GM23248 (cell line): Measurements from ENCODE around the gene SPCS1. TPM values are rescaled to one million over a fixed set of nuclear protein-coding genes. Genes with fewer than 3 reads are reported as not detected.

ENCODE experiments used
- DNase-seq: peaks from one replicate; pipeline ENCODE4 v3.0.0-alpha.2; 2015
- H2AFZ ChIP-seq: fragments of 200-600 bp; sonication (generic); 2 replicates; pipeline ENCODE4 v1.6.1; 2016; ENCODE audit warnings: antibody characterized with exemption
- H3F3A ChIP-seq: fragments of 200-600 bp; sonication (generic); 2 replicates; pipeline ENCODE4 v1.6.1; 2016; ENCODE audit warnings: mild to moderate bottlenecking, antibody characterized with exemption, mixed run types; ENCODE audit not compliant: insufficient read depth
- H3K27ac ChIP-seq: fragments of 200-600 bp; sonication (generic); 2 replicates; pipeline ENCODE4 v1.5.1; 2016; ENCODE audit warnings: mild to moderate bottlenecking
- H3K27me3 ChIP-seq: fragments of 200-600 bp; sonication (generic); replicated peaks from 2 replicates; pipeline ENCODE4 v1.6.1; 2016; ENCODE audit warnings: mild to moderate bottlenecking; ENCODE audit not compliant: insufficient read depth
- H3K36me3 ChIP-seq: fragments of 200-600 bp; sonication (generic); 2 replicates; pipeline ENCODE4 v1.6.1; 2016; ENCODE audit warnings: low read depth, mild to moderate bottlenecking
- H3K4me1 ChIP-seq: fragments of 200-600 bp; sonication (generic); 2 replicates; pipeline ENCODE4 v1.6.1; 2016; ENCODE audit warnings: mild to moderate bottlenecking; ENCODE audit not compliant: insufficient read depth
- H3K4me2 ChIP-seq: fragments of 200-600 bp; sonication (generic); one replicate; pipeline ENCODE4 v1.6.1; 2016; ENCODE audit warnings: mild to moderate bottlenecking; ENCODE audit not compliant: unreplicated experiment
- H3K4me3 ChIP-seq: fragments of 200-600 bp; sonication (generic); 2 replicates; pipeline ENCODE4 v1.5.1; 2016; ENCODE audit warnings: mild to moderate bottlenecking
- H3K79me2 ChIP-seq: fragments of 200-600 bp; sonication (generic); 2 replicates; pipeline ENCODE4 v1.6.1; 2016; ENCODE audit warnings: mild to moderate bottlenecking; ENCODE audit not compliant: insufficient read depth
- H3K9ac ChIP-seq: fragments of 200-600 bp; sonication (generic); 2 replicates; pipeline ENCODE4 v1.6.1; 2016; ENCODE audit warnings: mild to moderate bottlenecking
- H3K9me2 ChIP-seq: fragments of 200-600 bp; sonication (generic); 2 replicates; pipeline ENCODE4 v1.6.1; 2016; ENCODE audit warnings: mixed run types, mild to moderate bottlenecking, moderate library complexity; ENCODE audit not compliant: insufficient read depth
- H3K9me3 ChIP-seq: fragments of 200-600 bp; sonication (generic); one replicate; pipeline ENCODE4 v1.6.1; 2017; ENCODE audit warnings: low read depth
- H4K20me1 ChIP-seq: fragments of 200-600 bp; sonication (generic); 2 replicates; pipeline ENCODE4 v1.6.0; 2016; ENCODE audit not compliant: insufficient read depth
- EZH2 ChIP-seq: fragments of 200-600 bp; sonication (generic); IDR thresholded peaks from 2 replicates; pipeline ENCODE4 v1.6.1; 2018; ENCODE audit warnings: antibody characterized with exemption, mild to moderate bottlenecking; ENCODE audit not compliant: insufficient read depth, poor library complexity, severe bottlenecking
- EZH2phosphoT487 ChIP-seq: fragments of 200-600 bp; sonication (generic); IDR thresholded peaks from 2 replicates; pipeline ENCODE4 v1.6.1; 2018; ENCODE audit warnings: antibody characterized with exemption, moderate library complexity, mild to moderate bottlenecking, low read depth; ENCODE audit not compliant: insufficient read depth
- WGBS, 2 experiments: methylation state at CpG; one replicate each; pipeline ENCODE4 v1.1.6; 2015 to 2017; ENCODE audit warnings: low lambda C conversion rate in 2 of 2, low coverage in 1 of 2; ENCODE audit errors: missing lambda C conversion rate in 2 of 2; 5-methylcytosine and 5-hydroxymethylcytosine counted together
- in situ Hi-C: fragments of 300-500 bp; cut with MboI; formaldehyde crosslinking; loops from 2 replicates; pipeline ENCODE4 v1.15.0; 2020
- polyA plus RNA-seq: library from polyadenylated mRNA; unstranded; fragments of >200 nt; fragmentation: Nextera tagmentation; extraction: Ambion mirVana; gene quantifications from 2 replicates; pipeline ENCODE4 v1.2.1, GENCODE V29; 2016
- total RNA-seq: library from RNA; depleted of rRNA; stranded (reverse); fragments of >200 nt; shearing (Covaris generic); gene quantifications from 2 replicates; pipeline ENCODE4 v1.2.3, GENCODE V29; 2014

SPCS1 gene
- total and polyA plus RNA-seq, 2 experiments from 2014 or later, result 184 to 366 TPM

DNA sequence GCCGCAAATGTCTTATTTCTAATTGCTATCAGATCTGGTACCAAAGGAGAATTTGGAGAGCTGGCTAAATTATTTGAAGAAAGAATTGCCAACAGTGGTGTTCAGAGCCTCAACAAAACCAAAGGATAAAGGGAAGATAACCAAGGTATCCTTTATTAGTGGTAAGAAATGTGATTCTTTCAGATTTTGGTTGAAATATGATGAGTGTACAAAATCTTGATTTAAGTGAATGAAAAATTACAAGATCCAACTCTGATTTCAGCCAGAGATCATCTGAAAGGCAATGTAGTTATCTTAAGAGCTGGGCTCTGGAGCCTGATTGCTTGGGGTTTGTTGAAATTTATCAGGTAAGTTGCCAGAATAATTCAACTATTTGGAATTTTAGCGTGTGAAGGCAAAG is 15.3 kb upstream of the SPCS1 start:
- H3K36me3 ChIP-seq, result peaks cover 85% of the 10 kb centered on the region
- TF ChIP-seq EZH2phosphoT487 (no peak), EZH2 (no peak)
- in situ Hi-C loops, result no loop called here
- peaks cover 77% of the 10 kb centered on the region for H3F3A ChIP-seq
- no peaks in the 10 kb centered on the region for H3K27me3 ChIP-seq
- H4K20me1 ChIP-seq, result no peaks in the 10 kb centered on the region
- no peak overlapping the region for H3K4me2 ChIP-seq
- peak overlapping the region; percentile 17; the same call in 1 of the 2 replicates for H3K9ac ChIP-seq
- H2AFZ ChIP-seq, result no peak overlapping the region
- no peak overlapping the region for H3K27ac ChIP-seq
- H3K79me2 ChIP-seq, result peaks cover 75% of the 10 kb centered on the region
- 96 to 97% methylated on average over 2 of the region's 2 CpGs for WGBS, 2 experiments
- peaks cover 30% of the 10 kb centered on the region for H3K4me1 ChIP-seq
- no peaks in the 10 kb centered on the region for H3K9me2 ChIP-seq
- no peaks in the 10 kb centered on the region for H3K9me3 ChIP-seq
- no peak for DNase-seq
- no peak overlapping the region for H3K4me3 ChIP-seq

- H4K20me1 ChIP-seq, result no peaks in the 10 kb centered on the region
- H3K36me3 ChIP-seq, result peaks cover 96% of the 10 kb centered on the region
- H3K27me3 ChIP-seq, result no peaks in the 10 kb centered on the region
- H3K27ac ChIP-seq, result peak overlapping the region; percentile 29; the same call in 1 of the 2 replicates
- H3K4me1 ChIP-seq, result peaks cover 22% of the 10 kb centered on the region
- no peaks in the 10 kb centered on the region for H3K9me3 ChIP-seq
- no peak overlapping the region for H3K4me3 ChIP-seq
- in situ Hi-C loops, result no loop called here
- no peaks in the 10 kb centered on the region for H3K9me2 ChIP-seq
- peaks cover 78% of the 10 kb centered on the region for H3K79me2 ChIP-seq
- H3K9ac ChIP-seq, result no peak overlapping the region
- DNase-seq, result no peak
- no peak overlapping the region for H2AFZ ChIP-seq
- no peak for TF ChIP-seq EZH2phosphoT487
- no peak for TF ChIP-seq EZH2
- no peak overlapping the region for H3K4me2 ChIP-seq
- H3F3A ChIP-seq, result peaks cover 96% of the 10 kb centered on the region
Observed at GRCh38 chr3:52693071-52693470, 12.8 kb upstream of the SPCS1 start.

GRCh38 chr3:52694528-52695189 is 11.2 kb upstream of the SPCS1 start:
- Histone ChIP-seq H3K9me3 (no peaks in the 10 kb centered on the region), H3K27ac (peak overlapping the region; percentile 24), H4K20me1 (no peaks in the 10 kb centered on the region), H3K36me3 (peaks cover 91% of the 10 kb centered on the region), H3K27me3 (no peaks in the 10 kb centered on the region), H3K4me2 (no peak overlapping the region), H3K9me2 (no peaks in the 10 kb centered on the region), H2AFZ (no peak overlapping the region), H3K79me2 (peaks cover 78% of the 10 kb centered on the region), H3K4me1 (peaks cover 19% of the 10 kb centered on the region), H3F3A (peaks cover 95% of the 10 kb centered on the region), H3K4me3 (no peak overlapping the region), H3K9ac (no peak overlapping the region)
- 67 to 71% methylated on average over 7 of the region's 7 CpGs for WGBS, 2 experiments
- in situ Hi-C loops, result no loop called here
- TF ChIP-seq EZH2phosphoT487, result no peak
- no peak for TF ChIP-seq EZH2
- DNase-seq, result no peak

- Histone ChIP-seq H3K4me3 (no peak overlapping the region), H3K9me2 (no peaks in the 10 kb centered on the region), H3K4me1 (peaks cover 19% of the 10 kb centered on the region), H4K20me1 (no peaks in the 10 kb centered on the region), H3K9ac (no peak overlapping the region), H3K4me2 (no peak overlapping the region), H3F3A (peaks cover 88% of the 10 kb centered on the region), H3K9me3 (no peaks in the 10 kb centered on the region), H2AFZ (no peak overlapping the region), H3K27ac (peak overlapping the region; percentile 41), H3K27me3 (no peaks in the 10 kb centered on the region), H3K36me3 (peaks cover 81% of the 10 kb centered on the region), H3K79me2 (peaks cover 78% of the 10 kb centered on the region)
- in situ Hi-C loops, result no loop called here
- 78 to 80% methylated on average over 4 of the region's 4 CpGs for WGBS, 2 experiments
- DNase-seq, result no peak
- TF ChIP-seq EZH2 (no peak), EZH2phosphoT487 (no peak)
Observed at GRCh38 chr3:52695798-52696671, 9.9 kb upstream of the SPCS1 start.
